Measurements from ENCODE around the gene ZNF283.
A peak's percentile ranks its signal among the peaks of the same experiment; 100 is the strongest.

The ZNF283 gene

DNA sequence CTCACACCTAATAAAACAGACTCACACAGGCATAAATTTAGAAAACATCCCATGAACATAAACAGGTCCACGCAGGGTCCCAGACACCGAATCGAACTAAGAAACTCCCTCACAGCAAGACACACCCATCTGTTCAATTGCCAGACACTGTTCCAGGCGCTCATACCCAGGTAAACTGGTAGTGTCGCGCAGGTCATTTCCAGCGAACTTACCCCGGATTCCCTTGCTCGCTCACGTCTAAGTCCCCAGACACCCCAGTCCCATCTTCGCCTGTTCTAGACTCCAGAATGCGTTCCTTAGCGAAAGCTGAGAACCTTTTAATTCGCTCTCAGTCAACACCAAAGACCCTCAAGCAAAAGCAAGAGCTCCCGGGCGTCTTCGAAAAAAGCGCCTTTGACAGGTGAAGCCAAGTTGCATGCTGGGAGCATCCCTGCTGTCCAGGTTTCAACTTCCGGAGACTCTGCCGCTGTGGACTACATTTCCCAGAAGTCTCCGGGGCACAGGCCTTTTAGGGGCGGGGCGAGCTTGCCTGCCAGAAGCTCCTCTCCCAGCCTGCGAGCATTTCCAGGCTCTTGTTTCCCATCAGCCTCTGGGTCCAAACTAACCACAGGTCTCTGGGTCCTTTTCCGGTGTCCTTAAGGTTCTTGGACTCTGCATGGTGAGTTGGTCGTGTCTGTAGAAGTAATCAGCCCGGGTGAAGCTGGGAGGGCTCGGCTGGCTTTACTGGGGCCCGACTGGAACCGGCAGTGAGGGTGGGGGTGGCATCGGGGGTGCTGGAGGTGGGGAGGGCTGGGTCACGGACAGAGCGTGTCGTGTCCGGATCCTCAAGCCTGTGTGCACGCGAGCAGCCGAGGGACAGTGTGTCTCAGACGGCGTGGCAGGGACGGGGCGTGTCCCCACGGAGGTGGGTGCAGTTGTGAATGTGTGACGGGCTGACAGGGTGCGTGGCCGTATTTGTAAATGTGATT is at the start of gene ZNF283:
ZNF283 (plus strand) TSS at position 535 of the 968 bp plus-strand sequence. CDS start 6,184 bp downstream, outside the sequence.
- DNase-seq (ENCODE audit: low read depth) = peak; percentile 61

DNA sequence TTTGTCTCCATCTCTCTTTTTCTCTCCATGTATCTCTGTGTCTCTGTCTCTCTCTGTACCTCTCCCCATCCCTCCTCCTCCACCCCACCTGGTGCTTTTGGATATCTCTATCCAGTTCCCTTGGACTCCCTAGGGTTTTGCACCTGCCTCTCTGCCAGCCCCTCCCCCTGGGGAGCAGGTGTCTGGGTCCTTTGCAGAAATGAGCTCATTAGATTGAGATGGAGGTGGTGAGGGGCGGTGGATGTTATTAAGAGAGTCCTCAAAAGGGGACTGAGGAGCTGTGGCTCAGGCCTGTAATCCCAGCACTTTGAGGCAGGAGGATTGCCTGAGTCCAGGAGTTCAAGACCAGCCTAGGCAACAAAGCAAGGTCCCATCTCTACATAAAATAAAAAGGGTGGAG is 48.5 kb upstream of the ZNF283 start:
- DNase-seq (ENCODE audit: low read depth) = no peak

DNA sequence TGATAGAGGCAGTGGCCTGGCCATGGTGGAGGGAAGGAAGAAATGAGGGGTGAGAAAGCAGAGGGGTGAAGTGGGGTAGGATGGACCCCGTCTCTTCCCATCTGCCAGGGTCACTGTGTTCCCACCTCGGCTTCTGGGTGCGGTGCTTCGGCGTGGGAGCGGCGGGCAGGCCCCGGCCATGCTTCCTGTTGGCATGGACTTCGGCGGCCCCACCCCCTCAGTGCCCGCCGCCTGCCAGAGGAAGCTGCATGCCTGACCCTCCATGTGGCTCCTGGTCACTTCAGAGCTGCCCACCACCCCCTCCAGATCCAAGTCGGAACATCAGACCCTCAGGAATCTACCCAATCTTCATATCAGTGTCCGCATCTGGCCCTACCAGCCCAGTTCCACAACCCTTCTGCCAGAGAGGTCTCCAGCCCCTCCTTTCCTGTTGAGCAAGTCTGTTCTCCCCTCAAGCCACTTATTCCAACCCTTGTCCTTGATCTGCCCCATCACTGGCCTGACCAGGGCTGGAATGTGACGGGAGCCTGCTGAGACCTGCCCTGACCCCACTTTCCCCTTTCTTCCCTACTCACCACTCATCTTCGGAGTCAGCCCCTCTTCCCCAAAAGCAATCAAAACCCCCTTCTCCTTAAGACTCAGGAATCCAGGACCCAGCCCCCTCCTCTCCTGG is 47.8 kb upstream of the ZNF283 start:
- no peak for DNase-seq (ENCODE audit: low read depth)

DNA sequence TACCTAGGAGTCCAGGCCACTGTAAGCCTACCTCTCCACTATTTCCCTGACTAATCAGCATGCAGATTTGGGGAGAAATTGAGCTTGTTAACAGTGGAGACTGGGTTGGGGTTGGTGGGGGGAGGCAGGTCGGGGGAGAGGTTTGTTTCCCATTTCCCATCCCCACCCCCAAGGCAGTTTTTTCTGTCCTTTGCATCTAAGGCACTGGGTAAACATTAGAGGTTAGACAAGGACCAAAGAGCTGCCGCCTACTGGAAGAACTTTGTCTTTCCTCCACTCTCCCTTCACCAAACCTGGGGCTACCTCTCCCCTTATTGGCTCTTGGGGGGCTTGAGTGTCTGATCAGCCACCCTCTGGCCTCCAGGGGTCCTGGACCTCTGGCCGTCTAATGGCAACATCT is 47.3 kb upstream of the ZNF283 start:
- no peak for DNase-seq (ENCODE audit: low read depth)

DNA sequence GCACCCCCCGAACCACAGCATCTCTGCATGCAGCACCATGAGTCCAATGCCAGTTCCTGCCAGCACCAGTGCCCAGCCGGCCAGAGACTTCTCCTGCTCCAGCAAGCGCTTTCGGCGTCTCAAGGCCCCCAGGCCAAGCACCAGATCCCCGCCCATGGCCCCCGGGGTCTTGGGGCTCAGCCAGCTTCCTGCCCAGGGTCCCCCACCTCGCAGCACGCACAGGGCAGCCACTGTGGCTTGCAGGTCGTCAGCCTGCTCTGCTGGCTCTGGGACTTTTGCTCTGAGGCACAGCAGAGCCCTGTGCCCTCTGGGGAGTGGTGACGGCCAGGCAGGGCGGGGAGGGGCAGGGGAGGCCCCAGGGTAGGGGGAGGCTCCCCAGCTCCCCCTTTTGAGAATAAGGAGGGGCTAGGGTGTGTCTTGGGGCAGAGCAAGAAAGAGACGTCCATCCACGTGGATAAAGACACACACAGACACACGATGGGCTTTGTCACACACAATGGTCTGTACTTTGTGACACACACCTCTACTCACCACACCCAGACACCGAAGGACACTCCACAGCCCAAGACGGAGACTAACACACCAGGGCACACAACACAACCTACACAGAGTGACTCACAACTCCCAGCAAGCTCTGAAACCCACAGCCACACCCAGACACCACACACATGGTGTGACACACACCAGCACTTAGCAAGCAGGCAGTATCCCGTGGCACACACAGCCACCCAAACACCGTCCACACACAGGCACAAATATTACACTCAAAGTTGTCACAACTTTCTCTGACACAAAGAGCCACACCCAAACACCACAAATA is 46.2 kb upstream of the ZNF283 start, which contains the start of gene KCNN4:
KCNN4 (minus strand) TSS at position 268 of the 820 bp plus-strand sequence; CDS start at position 156, 112 bp downstream.
- no peak for DNase-seq (ENCODE audit: low read depth)

DNA sequence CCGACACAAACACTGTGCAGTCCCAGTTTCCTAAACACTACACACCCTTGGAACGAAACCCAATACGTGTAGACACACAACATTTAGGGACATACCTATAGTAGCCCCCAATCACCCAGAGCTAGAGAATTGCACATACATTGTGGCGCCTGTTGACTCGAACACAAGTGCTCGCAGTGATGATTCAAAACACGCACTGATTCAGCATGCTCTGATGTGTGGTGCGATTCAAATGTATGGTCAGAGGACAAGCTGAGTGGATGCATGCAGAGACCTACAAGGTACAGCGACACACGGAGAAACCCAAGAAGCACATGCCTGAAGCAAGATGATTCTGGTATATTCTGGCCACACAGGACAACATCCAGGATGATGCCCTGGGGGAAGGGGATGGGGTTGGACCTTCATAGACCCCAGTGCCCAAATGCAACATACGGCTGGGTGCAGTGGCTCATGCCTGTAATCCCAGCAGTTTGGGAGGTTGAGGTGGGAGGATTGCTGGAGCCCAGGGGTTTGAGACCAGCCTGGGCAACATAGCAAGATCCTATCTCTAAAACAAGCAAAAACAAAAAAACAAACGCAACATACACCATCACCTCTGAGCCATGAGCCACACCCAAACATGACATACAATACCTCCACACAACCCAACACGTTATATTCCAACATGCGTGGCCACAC is 45.4 kb upstream of the ZNF283 start:
- no peak for DNase-seq (ENCODE audit: low read depth)

DNA sequence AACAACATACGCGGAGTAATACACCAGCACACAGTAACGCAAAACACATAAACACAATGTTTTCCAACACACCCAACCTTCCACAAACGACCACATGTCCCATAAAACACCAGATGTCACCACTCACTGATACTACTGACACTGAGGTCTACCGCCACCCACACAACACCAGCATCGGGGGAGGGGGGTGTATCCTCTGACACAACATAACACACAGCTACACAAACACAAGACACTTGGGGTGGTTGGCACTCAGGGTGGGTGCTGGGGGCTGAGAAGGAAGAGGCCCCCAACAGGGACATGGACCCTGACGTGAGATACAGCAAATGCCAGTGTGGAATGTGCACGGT is 44.8 kb upstream of the ZNF283 start:
- DNase-seq (ENCODE audit: low read depth) = no peak

DNA sequence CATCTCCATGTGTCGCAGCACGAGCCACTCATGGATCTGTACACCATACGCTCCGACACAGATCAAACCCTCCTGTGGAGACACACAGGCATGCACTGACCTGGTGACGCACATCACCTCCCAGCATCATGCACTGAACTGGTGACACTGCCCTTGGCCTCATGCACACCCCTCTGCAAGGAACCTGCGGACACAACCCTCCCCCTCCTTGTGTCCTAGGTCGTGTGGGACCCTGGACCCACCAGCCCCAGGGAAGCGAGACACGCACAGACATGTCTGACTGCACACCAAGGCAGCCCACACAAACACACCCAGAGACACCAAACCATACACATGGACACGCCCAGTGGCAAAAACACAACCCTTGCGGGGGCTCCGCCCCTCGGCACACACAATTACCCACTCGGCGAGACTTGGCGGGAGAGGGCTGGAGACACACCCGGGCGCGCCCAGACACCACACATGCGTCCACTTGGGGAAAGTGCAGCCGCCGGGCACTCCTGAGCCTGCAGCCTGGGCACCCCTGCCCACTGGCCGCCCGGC is 44.4 kb upstream of the ZNF283 start:
- DNase-seq (ENCODE audit: low read depth) = no peak

DNA sequence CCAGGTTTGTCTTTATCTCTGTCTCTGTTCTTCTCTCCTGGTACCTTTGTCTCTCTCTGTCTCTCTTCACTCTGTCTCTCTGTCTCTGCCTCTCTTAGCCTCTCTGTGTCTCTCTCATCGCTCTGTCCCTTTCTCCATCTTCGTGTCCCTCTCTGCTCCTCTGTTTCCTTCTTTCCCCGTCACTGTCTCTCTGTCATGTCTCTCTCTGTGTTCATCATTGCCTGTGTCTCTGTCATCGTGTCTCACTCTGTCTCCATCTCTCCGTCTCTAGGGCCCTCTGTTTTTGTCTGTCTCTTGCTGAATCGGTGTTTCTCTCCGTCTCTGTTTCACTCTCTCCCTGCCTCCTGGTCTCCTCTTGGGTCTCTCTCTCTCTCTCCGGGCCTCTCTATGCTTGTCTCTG is 43.5 kb upstream of the ZNF283 start:
- DNase-seq (ENCODE audit: low read depth) = no peak

DNA sequence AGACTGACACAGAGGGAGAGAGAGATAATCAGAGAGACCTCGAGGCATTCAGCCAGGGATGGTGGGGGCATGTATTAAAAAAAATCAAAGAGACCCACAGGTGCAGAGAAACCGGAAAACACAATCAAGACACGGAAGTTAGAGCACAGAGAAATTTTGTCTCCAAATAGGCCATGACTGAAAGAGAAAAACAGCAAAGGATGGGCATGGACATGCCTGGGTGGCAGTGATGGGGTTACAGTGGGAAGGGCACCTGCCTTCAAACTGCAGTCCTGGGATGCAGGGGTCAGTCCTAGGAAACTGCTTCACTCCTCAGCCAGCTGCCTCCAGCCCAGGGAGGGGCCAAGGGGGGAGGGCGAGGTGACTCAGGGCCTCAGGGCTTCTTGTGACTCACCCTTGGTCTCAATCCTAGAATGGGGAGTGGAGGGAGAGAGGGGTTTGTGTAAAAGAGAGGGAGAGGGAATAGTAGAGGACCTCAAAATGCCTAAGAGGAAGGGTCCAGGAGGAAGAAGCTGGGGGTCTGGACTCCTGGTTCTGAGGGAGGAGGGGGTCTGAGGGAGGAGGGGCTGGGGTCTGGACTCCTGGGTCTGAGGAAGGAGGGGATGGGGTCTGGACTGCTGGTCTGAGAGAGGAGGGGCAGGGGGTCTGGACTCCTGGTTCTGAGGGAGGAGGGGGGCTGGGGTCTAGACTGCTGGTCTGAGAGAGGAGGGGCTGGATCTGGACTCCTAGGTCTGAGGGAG is 42.7 kb upstream of the ZNF283 start:
- DNase-seq (ENCODE audit: low read depth) = peak; percentile 42

DNA sequence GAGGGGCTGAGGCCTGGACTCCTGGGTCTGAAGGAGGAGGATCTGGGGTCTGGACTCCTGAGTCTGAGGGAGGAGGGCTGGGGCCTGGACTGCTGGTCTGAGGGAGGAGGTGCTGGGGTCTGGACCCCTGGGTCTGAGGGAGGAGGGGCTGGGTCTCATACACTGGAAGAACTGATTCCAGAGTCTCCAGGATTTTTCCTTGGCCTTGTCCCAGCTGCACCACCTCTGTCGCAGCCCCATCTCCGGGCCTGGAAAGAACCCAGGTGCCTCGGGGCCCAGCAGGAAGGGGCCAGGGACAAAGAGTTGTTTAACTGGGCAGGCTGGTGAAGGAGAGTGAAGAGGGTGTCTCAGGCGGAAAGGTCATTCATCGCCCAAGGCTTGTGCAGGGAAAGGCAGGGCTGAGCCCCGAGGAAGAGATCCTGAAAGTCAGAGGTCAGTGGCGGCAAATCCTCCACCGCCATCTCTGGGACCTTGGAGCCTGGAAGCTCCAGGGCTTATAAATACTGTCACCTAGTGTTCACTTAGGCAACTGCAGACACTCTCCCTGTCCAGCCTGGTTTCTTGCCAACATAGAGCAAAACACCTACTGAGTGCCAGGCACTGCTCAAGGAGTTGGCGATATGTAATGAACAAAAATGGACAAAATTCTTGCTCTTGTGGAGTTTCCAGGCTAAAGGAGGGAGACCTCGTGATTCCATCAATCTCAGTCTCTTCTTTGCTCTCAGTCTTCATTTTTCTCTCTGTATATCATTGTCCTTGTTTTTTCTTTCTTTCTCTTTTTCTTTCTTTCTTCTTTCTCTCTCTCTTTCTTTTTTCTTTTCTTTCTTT is 41.9 kb upstream of the ZNF283 start:
- DNase-seq (ENCODE audit: low read depth) = no peak

DNA sequence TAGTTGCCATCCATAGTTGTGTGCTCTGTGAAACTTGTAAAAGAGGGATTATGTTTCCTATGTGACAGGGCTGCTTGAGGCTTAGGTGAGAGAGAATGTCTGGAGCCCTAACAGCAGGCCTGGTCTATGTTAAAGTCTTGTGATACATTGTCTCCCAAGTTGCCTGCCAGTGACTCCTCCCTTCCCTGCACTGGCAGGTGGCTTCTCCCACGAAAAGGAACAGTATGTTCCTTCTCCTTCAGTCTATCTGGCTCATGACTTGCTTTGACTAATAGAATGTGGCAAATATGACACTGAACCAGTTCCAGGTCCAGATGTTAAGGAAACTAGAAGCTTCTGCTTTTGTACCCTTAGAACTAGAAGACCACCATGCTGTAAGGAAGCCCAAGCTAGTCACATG is 40.5 kb upstream of the ZNF283 start:
- DNase-seq (ENCODE audit: low read depth) = no peak

DNA sequence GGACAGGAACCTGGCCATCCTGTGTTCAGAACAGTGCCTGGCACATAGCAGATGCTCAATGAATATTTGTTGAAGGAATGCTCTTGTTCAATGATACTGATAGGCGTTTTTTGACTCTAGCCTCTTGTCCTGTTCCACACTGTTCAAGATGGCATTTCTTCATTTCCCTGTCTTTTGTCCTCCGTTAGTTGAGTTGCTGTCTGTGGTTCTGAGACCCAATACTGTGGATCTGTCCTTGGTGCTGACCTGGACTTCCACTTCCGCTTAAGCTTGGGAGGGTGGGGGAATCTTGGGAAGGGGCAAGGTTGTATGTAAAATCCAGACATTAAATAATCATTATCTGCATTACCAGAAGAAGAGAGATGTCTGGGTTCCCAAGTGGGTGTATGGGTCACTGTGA is 38.1 kb upstream of the ZNF283 start:
- no peak for DNase-seq (ENCODE audit: low read depth)

DNA sequence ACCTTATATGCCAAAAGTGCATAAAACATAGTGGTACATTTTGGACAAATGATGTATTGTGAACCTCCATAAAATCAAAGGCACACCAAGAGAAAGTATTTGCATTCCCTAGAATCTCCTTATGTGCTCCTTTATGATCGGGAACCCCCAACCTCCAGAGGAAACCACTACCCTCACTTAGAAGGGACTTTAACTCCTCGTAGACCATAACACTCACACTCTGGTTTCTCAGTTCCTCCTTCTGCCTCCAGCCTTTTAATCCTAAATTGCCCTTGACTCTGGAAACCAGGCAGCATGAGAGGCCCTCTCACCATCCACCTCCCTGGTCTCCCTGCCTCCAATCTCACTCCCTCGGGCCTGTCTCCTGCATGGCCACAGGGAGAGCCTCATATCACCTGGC is 36.5 kb upstream of the ZNF283 start:
- DNase-seq (ENCODE audit: low read depth) = no peak

DNA sequence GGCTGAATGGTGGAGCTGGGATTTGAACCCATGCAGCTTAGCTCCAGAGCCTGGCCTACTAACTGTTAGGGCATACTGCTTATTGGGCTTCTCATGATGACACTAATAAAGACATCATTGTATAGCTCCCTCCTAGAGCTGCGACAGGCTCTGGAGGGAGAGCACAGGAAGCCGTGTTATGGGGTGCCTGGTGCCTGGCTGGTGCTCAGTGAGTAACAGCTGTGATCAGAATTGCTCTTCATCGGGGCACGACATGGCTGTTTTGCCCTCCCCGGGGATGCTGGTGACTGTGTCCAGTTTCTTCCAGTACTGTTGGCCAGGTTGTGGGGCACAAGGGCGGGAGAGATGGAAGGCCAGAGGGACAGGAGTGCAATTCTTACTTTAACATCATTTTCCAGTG is 30.0 kb upstream of the ZNF283 start:
- DNase-seq (ENCODE audit: low read depth) = no peak

DNA sequence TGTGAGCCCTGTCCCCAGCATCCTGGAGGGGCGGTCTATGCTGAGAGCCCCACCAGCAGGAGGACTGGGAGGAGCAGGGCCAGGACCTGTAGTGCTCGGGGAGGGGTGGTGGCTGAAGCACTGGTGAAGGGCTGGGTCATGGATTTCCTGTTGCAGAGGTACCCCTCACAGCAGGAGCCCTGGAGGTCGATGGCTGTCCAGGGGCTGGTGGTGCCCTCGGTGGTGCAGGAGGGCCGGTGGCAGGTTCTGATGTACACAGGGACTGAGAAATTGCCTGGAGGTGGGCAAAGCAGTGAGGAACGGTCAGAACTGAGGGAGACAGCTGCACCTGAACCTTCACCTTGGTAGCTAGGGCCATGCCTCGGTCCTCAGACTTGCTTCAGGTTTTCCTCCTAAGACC is 29.6 kb upstream of the ZNF283 start:
- DNase-seq (ENCODE audit: low read depth) = no peak

DNA sequence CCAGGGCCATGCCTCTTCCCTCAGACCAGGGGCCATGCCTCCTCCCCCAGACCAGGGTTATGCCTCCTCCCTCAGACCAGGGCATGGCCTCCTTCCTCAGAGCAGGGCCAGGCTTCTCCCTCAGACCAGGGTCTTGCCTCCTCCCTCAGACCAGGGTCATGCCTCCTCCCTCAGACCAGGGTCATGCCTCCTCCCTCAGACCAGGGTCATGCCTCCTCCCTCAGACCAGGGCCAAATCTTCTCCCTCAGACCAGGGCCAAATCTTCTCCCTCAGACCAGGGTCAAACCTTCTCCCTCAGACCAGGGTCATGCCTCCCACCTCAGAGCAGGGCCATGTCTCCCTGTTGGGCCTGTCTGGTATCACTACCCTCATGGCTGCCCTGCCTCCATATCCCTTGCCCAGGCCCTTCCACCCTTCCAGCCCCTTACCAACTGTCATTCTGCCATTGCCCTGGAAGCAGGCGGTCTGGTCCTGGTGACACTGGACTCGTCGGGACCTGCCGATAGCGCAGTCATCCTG is 29.0 kb upstream of the ZNF283 start:
- no peak for DNase-seq (ENCODE audit: low read depth)

DNA sequence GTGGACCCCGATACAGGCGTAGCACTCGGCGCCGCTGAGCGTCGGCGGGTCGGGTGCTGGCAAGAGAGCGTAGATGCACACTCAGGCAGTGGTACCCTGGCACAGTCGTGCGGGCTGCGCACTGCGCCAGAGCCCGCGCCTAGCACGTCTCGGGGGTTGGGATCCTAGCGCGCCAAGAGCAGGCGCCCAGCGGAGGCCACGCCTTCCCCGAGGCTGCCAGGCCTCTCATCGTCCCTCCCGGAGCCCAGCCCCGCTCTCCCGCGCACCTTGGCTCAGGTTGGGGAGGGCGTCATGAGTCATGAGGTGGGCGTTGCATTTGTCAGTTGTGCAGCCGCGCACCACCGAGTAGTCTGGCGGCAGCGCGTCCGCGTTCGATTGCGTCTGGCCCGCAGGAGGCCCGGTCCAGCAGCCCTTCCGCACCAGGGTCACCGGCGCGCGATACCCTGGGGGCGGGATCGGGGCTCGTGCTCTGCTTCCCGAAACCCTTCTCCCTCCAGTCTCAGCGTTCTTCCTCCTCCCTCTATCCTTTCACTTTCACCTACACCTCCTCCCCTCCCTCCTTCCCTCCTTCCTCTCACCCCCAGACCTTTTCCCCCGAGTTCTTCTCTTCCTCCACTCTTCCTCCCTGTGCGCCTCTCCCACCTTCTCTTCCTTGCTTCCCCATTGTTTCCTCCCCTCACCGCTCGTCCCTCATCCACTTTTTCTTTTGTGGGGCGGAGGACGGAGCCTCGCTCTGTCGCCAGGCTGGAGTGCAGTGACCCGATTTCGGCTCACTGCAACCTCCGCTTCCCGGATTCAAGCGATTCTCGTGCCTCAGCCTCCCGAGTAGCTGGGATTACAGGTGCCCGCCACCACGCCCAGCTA is 28.3 kb upstream of the ZNF283 start:
- peak; percentile 45 for DNase-seq (ENCODE audit: low read depth)
